WERI-Rb-1 (cell line): ENCODE measurements around the gene SPRR5.

Experiments
- DNase-seq: peaks from one replicate; pipeline ENCODE4 v3.0.0-alpha.2; 2020
- H3K27ac ChIP-seq: fragments of 250-450 bp; sonication (Bioruptor Pico); 2 replicates; pipeline ENCODE4 v1.5.1; 2020; ENCODE audit warnings: mild to moderate bottlenecking, moderate library complexity
- H3K27me3 ChIP-seq: fragments of 250-450 bp; sonication (Bioruptor Pico); 2 replicates; pipeline ENCODE4 v1.5.1; 2021; ENCODE audit warnings: mild to moderate bottlenecking, low read depth, moderate library complexity; ENCODE audit not compliant: insufficient read depth, severe bottlenecking
- H3K36me3 ChIP-seq: fragments of 250-450 bp; sonication (Bioruptor Pico); 2 replicates; pipeline ENCODE4 v1.5.1; 2020; ENCODE audit warnings: mild to moderate bottlenecking, moderate library complexity
- H3K4me3 ChIP-seq: 2 replicates; pipeline ENCODE4 v1.5.1; 2011; ENCODE audit warnings: low read depth, mild to moderate bottlenecking, control low read depth, low read length
- H3K9me3 ChIP-seq: fragments of 250-450 bp; sonication (Bioruptor Pico); 2 replicates; pipeline ENCODE4 v1.5.1; 2021; ENCODE audit warnings: mild to moderate bottlenecking, moderate library complexity; ENCODE audit not compliant: severe bottlenecking
- CTCF ChIP-seq: IDR thresholded peaks from 2 replicates; pipeline ENCODE4 v1.5.1; 2011; ENCODE audit warnings: low read depth, mild to moderate bottlenecking, control low read depth, inconsistent platforms, low read length

Gene SPRR5

GRCh38 chr1:152997901-152998300 lies 50.9 kb downstream of the SPRR5 start:
- no peaks in the 10 kb centered on the region for H3K36me3 ChIP-seq
- peaks cover 8% of the 10 kb centered on the region for H3K9me3 ChIP-seq
- no peak for DNase-seq
- H3K4me3 ChIP-seq, result no peak overlapping the region
- no peak overlapping the region for H3K27ac ChIP-seq
- TF ChIP-seq CTCF, result no peak
- H3K27me3 ChIP-seq, result no peaks in the 10 kb centered on the region

- Histone ChIP-seq H3K36me3 (no peaks in the 10 kb centered on the region), H3K4me3 (no peak overlapping the region), H3K27ac (no peak overlapping the region), H3K27me3 (no peaks in the 10 kb centered on the region), H3K9me3 (peaks cover 10% of the 10 kb centered on the region)
- no peak for TF ChIP-seq CTCF
- no peak for DNase-seq
Observed at GRCh38 chr1:152998476-152998875, 51.5 kb downstream of the SPRR5 start.
